HG03159 (cell line): ENCODE data around the gene LRCH4.

Experiments
- ATAC-seq: cut with Tn5 transposase; IDR thresholded peaks from one replicate; pipeline ENCODE4 v1.9.1; 2021; ENCODE audit warnings: mild to moderate bottlenecking, moderate library complexity; ENCODE audit not compliant: unreplicated experiment

Gene LRCH4

GRCh38 chr7:100583132-100584053, 2.5 kb downstream of the LRCH4 start:
- ATAC-seq: no peak

GRCh38 chr7:100582650-100583049, 3.3 kb downstream of the LRCH4 start:
- no peak for ATAC-seq

GRCh38 chr7:100582041-100582579, 3.8 kb downstream of the LRCH4 start:
- ATAC-seq: no peak

- ATAC-seq: no peak
These were observed 5.3 kb downstream of the LRCH4 start for GRCh38 chr7:100580466-100581283.

- no peak for ATAC-seq
These were observed 7.4 kb downstream of the LRCH4 start for GRCh38 chr7:100578246-100579183.

- ATAC-seq: no peak
These were observed 8.4 kb downstream of the LRCH4 start for GRCh38 chr7:100577507-100577906.

- no peak for ATAC-seq
These were observed 8.8 kb downstream of the LRCH4 start for GRCh38 chr7:100577103-100577502.

- ATAC-seq: no peak
These were observed 9.4 kb downstream of the LRCH4 start for GRCh38 chr7:100576384-100576993.

GRCh38 chr7:100575746-100576383, 10.1 kb downstream of the LRCH4 start:
- no peak for ATAC-seq

- no peak for ATAC-seq
These were observed 10.7 kb downstream of the LRCH4 start for GRCh38 chr7:100575206-100575631.

GRCh38 chr7:100574362-100575205, 11.3 kb downstream of the LRCH4 start:
- ATAC-seq: no peak

GRCh38 chr7:100573691-100574361, 12.1 kb downstream of the LRCH4 start, which contains the start of gene SAP25:
Gene SAP25 (minus strand): TSS chr7:100573900. CDS start chr7:100573742, 158 bp downstream.
- no peak for ATAC-seq

- ATAC-seq: no peak
These were observed 12.8 kb downstream of the LRCH4 start for GRCh38 chr7:100572949-100573675.

- ATAC-seq: no peak
These were observed 13.5 kb downstream of the LRCH4 start for GRCh38 chr7:100572281-100572948.

GRCh38 chr7:100571829-100572116, 14.2 kb downstream of the LRCH4 start:
- no peak for ATAC-seq

- no peak for ATAC-seq
These were observed 14.7 kb downstream of the LRCH4 start for GRCh38 chr7:100570954-100571828.
